Lower lobe of right lung (tissue), 2 donors: ENCODE measurements around the gene ANO8. TPM values are rescaled to one million over a fixed set of nuclear protein-coding genes. Genes with fewer than 3 reads are reported as not detected.

Experiments used
- ATAC-seq, 2 donors: fragments of 200-7000 bp; cut with Tn5 transposase; one replicate each; pipeline ENCODE4 v1.9.1; 2020 to 2022; ENCODE audit warnings: mild to moderate bottlenecking in 2 of 2, moderate library complexity in 2 of 2
- DNase-seq: peaks from one replicate; pipeline ENCODE4 v3.0.0-alpha.2; 2020
- H3K27ac ChIP-seq: fragments of 200-600 bp; one replicate; pipeline ENCODE4 v1.8.0; 2022
- H3K27me3 ChIP-seq: fragments of 200-600 bp; one replicate; pipeline ENCODE4 v1.8.0; 2022; ENCODE audit warnings: low read depth
- H3K36me3 ChIP-seq: fragments of 200-600 bp; one replicate; pipeline ENCODE4 v1.8.0; 2022; ENCODE audit warnings: mild to moderate bottlenecking
- H3K4me1 ChIP-seq: fragments of 200-600 bp; one replicate; pipeline ENCODE4 v1.8.0; 2022
- H3K4me3 ChIP-seq: fragments of 200-600 bp; one replicate; pipeline ENCODE4 v1.8.0; 2022; ENCODE audit warnings: mild to moderate bottlenecking
- H3K9me3 ChIP-seq: fragments of 200-600 bp; one replicate; pipeline ENCODE4 v1.8.0; 2022
- CTCF ChIP-seq: fragments of 200-600 bp; IDR thresholded peaks from one replicate; pipeline ENCODE4 v1.8.0; 2022; ENCODE audit warnings: antibody characterized with exemption, mild to moderate bottlenecking
- intact Hi-C: fragments of 100-400 bp; cut with DNase I; formaldehyde crosslinking; loops from one replicate; pipeline ENCODE4 v1.11.0; 2022
- total RNA-seq: library from RNA; stranded (reverse); fragmentation: NEBNext Ultra II Directional; extraction: Animal tissue kit (Norgen Biotek cat#: 25700); gene quantifications from one replicate; pipeline ENCODE4 v1.2.1, GENCODE V29; 2021
- donor health status: DM: no; HTN: yes; CAD: no; lungs with severe emphysema.

ANO8 gene
- total RNA-seq, 1 donor from 2014 or later = 16.6 TPM

DNA sequence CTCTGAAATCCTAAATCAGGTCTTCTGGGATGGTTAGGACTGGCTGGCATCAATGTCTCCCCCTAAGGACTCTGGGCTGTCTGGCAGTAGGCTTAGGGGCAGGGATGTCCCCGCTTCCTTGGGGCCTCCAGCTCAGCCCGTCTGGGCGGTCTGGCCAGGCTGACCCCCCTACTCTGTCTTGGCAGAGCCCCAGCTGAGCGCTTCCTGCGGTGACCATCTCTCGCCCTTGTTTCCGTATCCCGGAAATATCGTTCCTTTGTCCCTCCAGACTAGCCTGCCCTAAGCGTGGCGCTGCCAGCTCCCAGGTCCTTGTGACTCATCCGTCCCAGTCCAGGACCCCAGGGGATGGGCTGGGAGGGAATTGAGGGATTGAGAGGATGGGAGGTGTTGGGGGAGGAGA, 14.0 kb upstream of the ANO8 start:
- peak; percentile 40 to 41 for ATAC-seq
- intact Hi-C loops = loop anchor here (5.0 kb wide), 1 partner anchor 39 kb away; no protein-coding TSS in a partner anchor
- no peak for TF ChIP-seq CTCF
- no peak for DNase-seq
- Histone ChIP-seq H3K36me3 (no peaks in the 10 kb centered on the region), H3K4me1 (peaks cover 42% of the 10 kb centered on the region), H3K27ac (peak overlapping the region; percentile 18), H3K4me3 (no peak overlapping the region), H3K27me3 (no peaks in the 10 kb centered on the region), H3K9me3 (no peaks in the 10 kb centered on the region)

DNA sequence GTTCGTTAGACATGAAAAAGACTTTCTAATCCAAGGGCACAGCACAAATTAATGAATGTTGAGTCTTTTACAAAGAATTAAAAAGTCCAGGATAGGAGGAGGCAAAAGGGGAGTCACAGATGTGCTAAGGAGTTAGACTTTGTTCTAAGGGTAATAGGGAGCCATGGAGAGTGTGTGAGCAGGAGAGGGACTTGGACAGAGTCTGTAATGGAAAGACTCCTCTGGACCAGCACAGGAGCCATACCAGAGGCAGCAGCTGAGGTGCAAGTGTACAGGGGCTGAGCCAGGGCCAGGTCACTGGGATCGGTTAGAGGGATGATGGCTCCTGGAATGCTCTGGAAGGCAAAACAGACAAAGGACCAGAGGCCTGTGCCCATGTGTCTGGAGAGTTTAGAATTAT, 13.2 kb upstream of the ANO8 start:
- Histone ChIP-seq H3K27ac (peak overlapping the region; percentile 13), H3K27me3 (no peaks in the 10 kb centered on the region), H3K4me3 (no peak overlapping the region), H3K4me1 (peaks cover 42% of the 10 kb centered on the region), H3K9me3 (no peaks in the 10 kb centered on the region), H3K36me3 (no peaks in the 10 kb centered on the region)
- TF ChIP-seq CTCF = no peak
- ATAC-seq (no peak), DNase-seq (no peak)
- intact Hi-C loops = loop anchor here (5.0 kb wide), 1 partner anchor 39 kb away; no protein-coding TSS in a partner anchor

- TF ChIP-seq CTCF = no peak
Observed at GRCh38 chr19:17347361-17347760, 12.7 kb upstream of the ANO8 start.

DNA sequence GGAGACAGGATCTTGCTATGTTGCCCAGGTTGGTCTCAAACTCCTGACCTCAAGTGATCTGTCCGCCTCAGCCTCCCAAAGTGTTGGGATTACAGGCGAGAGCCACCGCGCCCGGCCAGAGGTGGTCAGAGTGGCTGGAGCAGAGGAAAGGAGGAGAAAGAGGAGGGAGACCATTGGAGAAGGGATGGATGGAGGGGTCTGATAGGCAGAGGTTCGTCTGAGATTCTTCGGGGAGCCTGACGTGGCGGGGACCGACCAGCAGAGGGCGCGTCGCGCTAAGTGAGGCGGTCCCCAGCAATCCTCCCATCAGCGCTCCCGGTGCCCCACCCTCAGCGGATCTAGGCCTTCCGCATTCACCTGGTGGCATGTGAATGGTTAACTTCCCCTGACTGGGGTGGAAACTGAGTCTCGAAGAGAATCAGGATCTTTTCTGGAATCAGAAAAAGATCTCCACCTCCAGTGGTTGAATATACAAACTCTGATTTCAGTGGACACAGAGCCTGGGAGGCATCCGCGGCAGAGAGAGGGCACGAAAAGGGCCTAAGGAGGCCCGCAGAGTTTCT, 11.5 kb upstream of the ANO8 start:
- DNase-seq = peak; percentile 85
- intact Hi-C loops = loop anchor here (5.0 kb wide), 1 partner anchor 41 kb away; no protein-coding TSS in a partner anchor
- H3K27ac ChIP-seq = no peak overlapping the region
- ATAC-seq = peak; percentile 90 to 91
- peak; percentile 95 for TF ChIP-seq CTCF
- no peak overlapping the region for H3K4me3 ChIP-seq
- H3K9me3 ChIP-seq = no peaks in the 10 kb centered on the region
- H3K36me3 ChIP-seq = peaks cover 6% of the 10 kb centered on the region
- H3K4me1 ChIP-seq = peaks cover 37% of the 10 kb centered on the region
- no peaks in the 10 kb centered on the region for H3K27me3 ChIP-seq

More at GRCh38 chr19:17347361-17347760, 12.7 kb upstream of the ANO8 start:
- ATAC-seq (peak; percentile 13 to 28), DNase-seq (no peak)
- intact Hi-C loops = loop anchor here (5.0 kb wide), 1 partner anchor 40 kb away; no protein-coding TSS in a partner anchor
- Histone ChIP-seq H3K4me3 (no peak overlapping the region), H3K27me3 (no peaks in the 10 kb centered on the region), H3K27ac (peak overlapping the region; percentile 13), H3K36me3 (no peaks in the 10 kb centered on the region), H3K9me3 (no peaks in the 10 kb centered on the region), H3K4me1 (peaks cover 42% of the 10 kb centered on the region)

- Histone ChIP-seq H3K9me3 (no peaks in the 10 kb centered on the region), H3K27me3 (no peaks in the 10 kb centered on the region), H3K4me1 (peaks cover 20% of the 10 kb centered on the region), H3K27ac (no peak overlapping the region), H3K36me3 (peaks cover 8% of the 10 kb centered on the region), H3K4me3 (no peak overlapping the region)
- DNase-seq (no peak), ATAC-seq (no peak)
- TF ChIP-seq CTCF = no peak
- intact Hi-C loops = no loop called here
Observed at GRCh38 chr19:17341845-17342244, 7.2 kb upstream of the ANO8 start.
